H1 (cell line): Measurements from ENCODE around the gene HS3ST5.

Experiments used
- EZH2 ChIP-seq: fragments of 200-600 bp; sonication (generic); IDR thresholded peaks from 2 replicates; pipeline ENCODE4 v1.7.1; 2012; ENCODE audit warnings: low read depth, mild to moderate bottlenecking, moderate library complexity, low read length, inconsistent platforms; ENCODE audit not compliant: severe bottlenecking
- NRF1 ChIP-seq: IDR thresholded peaks from 2 replicates; pipeline ENCODE4 v1.6.1; 2011; ENCODE audit warnings: mild to moderate bottlenecking, low read depth, low read length, improper control_type of control experiment
- TF ChIP-seq, protein P1 (sequence below), 3 experiments: IDR thresholded peaks; 1 replicate in 2 of 3; 2 replicates in 1 of 3; pipeline versions ENCODE4 v1.5.1 to v1.6.1; 2011; ENCODE audit warnings: low read length in 3 of 3, mild to moderate bottlenecking in 3 of 3, inconsistent platforms in 2 of 3, low read depth in 1 of 3, moderate library complexity in 1 of 3; ENCODE audit not compliant: insufficient read depth in 1 of 3; ENCODE audit errors: control extremely low read depth in 1 of 3

DNA sequence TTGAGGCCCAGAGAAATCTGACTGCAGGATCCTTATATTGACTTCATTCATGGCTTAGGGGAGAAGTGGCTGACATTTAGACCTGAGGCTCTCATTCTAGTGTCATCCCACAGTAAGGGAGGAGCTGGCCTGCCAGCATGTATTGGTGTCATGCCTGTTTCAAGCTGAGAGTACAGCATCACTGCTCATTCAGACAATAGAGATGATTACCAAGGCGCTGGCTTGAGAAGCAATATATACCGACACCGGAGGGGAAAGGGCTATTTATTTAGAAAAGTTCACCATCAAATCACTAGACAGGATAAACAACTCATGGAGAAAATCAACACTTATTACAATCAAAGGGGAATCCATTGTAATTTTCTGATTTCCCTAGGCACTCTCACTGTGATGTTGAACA lies 287.5 kb downstream of the HS3ST5 start:
- TF ChIP-seq, protein P1, sequence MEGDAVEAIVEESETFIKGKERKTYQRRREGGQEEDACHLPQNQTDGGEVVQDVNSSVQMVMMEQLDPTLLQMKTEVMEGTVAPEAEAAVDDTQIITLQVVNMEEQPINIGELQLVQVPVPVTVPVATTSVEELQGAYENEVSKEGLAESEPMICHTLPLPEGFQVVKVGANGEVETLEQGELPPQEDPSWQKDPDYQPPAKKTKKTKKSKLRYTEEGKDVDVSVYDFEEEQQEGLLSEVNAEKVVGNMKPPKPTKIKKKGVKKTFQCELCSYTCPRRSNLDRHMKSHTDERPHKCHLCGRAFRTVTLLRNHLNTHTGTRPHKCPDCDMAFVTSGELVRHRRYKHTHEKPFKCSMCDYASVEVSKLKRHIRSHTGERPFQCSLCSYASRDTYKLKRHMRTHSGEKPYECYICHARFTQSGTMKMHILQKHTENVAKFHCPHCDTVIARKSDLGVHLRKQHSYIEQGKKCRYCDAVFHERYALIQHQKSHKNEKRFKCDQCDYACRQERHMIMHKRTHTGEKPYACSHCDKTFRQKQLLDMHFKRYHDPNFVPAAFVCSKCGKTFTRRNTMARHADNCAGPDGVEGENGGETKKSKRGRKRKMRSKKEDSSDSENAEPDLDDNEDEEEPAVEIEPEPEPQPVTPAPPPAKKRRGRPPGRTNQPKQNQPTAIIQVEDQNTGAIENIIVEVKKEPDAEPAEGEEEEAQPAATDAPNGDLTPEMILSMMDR (IDR thresholded peaks at IDR 0.05; ENCODE audit: control extremely low read depth in 1 of 3, insufficient read depth in 1 of 3, low read depth in 1 of 3, low read length in 3 of 3), result no peak
- TF ChIP-seq NRF1 (no peak), EZH2 (no peak)
